HepG2 (cell line): Measurements from ENCODE around the gene TM2D3. TPM values are rescaled to one million over a fixed set of nuclear protein-coding genes. Genes with fewer than 3 reads are reported as not detected.

Source experiments
- FOSL1 ChIP-seq: sonication (generic); formaldehyde crosslinking; IDR thresholded peaks from 2 replicates; pipeline ENCODE4 v1.9.0; 2021; ENCODE audit warnings: missing genetic modification reagents, borderline replicate concordance
- KLF11 ChIP-seq: IDR thresholded peaks from 2 replicates; pipeline ENCODE4 v1.6.1; 2016; ENCODE audit warnings: missing compliant biosample characterization
- KLF13 ChIP-seq: sonication (generic); formaldehyde crosslinking; IDR thresholded peaks from 2 replicates; pipeline ENCODE4 v1.4.0; 2020; ENCODE audit warnings: mild to moderate bottlenecking, missing genetic modification reagents
- KLF16 ChIP-seq, 2 experiments: sonication (generic) in 1 of 2; formaldehyde crosslinking in 1 of 2; IDR thresholded peaks; 2 replicates each; pipeline versions ENCODE4 v1.6.1 to v1.8.0; 2016 to 2023; ENCODE audit warnings: missing genetic modification reagents in 2 of 2, missing compliant biosample characterization in 1 of 2
- KMT2B ChIP-seq: IDR thresholded peaks from 2 replicates; pipeline ENCODE4 v1.6.1; 2016; ENCODE audit warnings: missing genetic modification reagents, missing compliant biosample characterization
- MEIS1 ChIP-seq: sonication (generic); formaldehyde crosslinking; IDR thresholded peaks from 2 replicates; pipeline ENCODE4 v1.9.0; 2021; ENCODE audit warnings: mild to moderate bottlenecking, missing genetic modification reagents, moderate library complexity, borderline replicate concordance
- MIXL1 ChIP-seq: IDR thresholded peaks from 2 replicates; pipeline ENCODE4 v1.6.1; 2016
- MTA3 ChIP-seq: sonication (generic); formaldehyde crosslinking; IDR thresholded peaks from 2 replicates; pipeline ENCODE4 v1.4.0; 2020; ENCODE audit warnings: missing genetic modification reagents
- NR1H2 ChIP-seq: sonication (generic); formaldehyde crosslinking; IDR thresholded peaks from 2 replicates; pipeline ENCODE4 v1.8.1; 2022; ENCODE audit warnings: low read depth, missing genetic modification reagents, borderline replicate concordance
- RARA ChIP-seq: IDR thresholded peaks from 2 replicates; pipeline ENCODE4 v1.6.1; 2016; ENCODE audit warnings: missing genetic modification reagents, missing compliant biosample characterization
- TARDBP ChIP-seq: sonication (generic); formaldehyde crosslinking; IDR thresholded peaks from 2 replicates; pipeline ENCODE4 v1.8.0; 2022; ENCODE audit warnings: mild to moderate bottlenecking, missing genetic modification reagents
- ZBTB7A ChIP-seq: sonication (generic); formaldehyde crosslinking; IDR thresholded peaks from 2 replicates; pipeline ENCODE4 v1.8.0; 2022; ENCODE audit warnings: mild to moderate bottlenecking, missing genetic modification reagents
- ZNF550 ChIP-seq: sonication (generic); formaldehyde crosslinking; IDR thresholded peaks from 2 replicates; pipeline ENCODE4 v1.4.0; 2020; ENCODE audit warnings: mild to moderate bottlenecking, missing genetic modification reagents, borderline replicate concordance
- ZNF614 ChIP-seq: IDR thresholded peaks from 2 replicates; pipeline ENCODE4 v1.6.1; 2018; ENCODE audit warnings: missing biosample characterization, missing genetic modification reagents, inconsistent platforms, borderline replicate concordance
- ZNF850 ChIP-seq: sonication (generic); formaldehyde crosslinking; conservative IDR thresholded peaks from 2 replicates; pipeline ENCODE4 v1.9.0; 2021; ENCODE audit warnings: mild to moderate bottlenecking, missing genetic modification reagents
- polyA plus RNA-seq, 8 experiments: library from polyadenylated mRNA; depleted of rRNA in 3 of 8; stranded (reverse) in 7 of 8; unstranded in 1 of 8; fragments of >200 nt; fragmentation: Illumina TruSeq in 4 of 8; extraction: Trizol in 4 of 8; gene quantifications; 2 replicates each; pipeline versions ENCODE4 v1.2.1 to v1.2.3, GENCODE V29; 2011 to 2016; ENCODE audit warnings: low read depth in 4 of 8, missing spikeins in 1 of 8, mixed read lengths in 1 of 8; ENCODE audit not compliant: insufficient read depth in 1 of 8
- total RNA-seq, 5 experiments: library from RNA; depleted of rRNA; stranded (reverse); fragments of >200 nt; fragmentation: Illumina TruSeq; extraction: Trizol; gene quantifications; 2 replicates each; pipeline ENCODE4 v1.2.3, GENCODE V29; 2016; ENCODE audit warnings: low read depth in 1 of 5
- TF ChIP-seq, protein P1 (sequence below): sonication (generic); formaldehyde crosslinking; IDR thresholded peaks from 2 replicates; pipeline ENCODE4 v1.9.0; 2022; ENCODE audit warnings: missing genetic modification reagents, mild to moderate bottlenecking, borderline replicate concordance
- TF ChIP-seq, protein P2 (sequence below): sonication (generic); formaldehyde crosslinking; IDR thresholded peaks from 2 replicates; pipeline ENCODE4 v1.4.0; 2020; ENCODE audit warnings: mild to moderate bottlenecking, missing genetic modification reagents
- TF ChIP-seq, protein P3 (sequence below): sonication (generic); formaldehyde crosslinking; IDR thresholded peaks from 2 replicates; pipeline ENCODE4 v1.4.0; 2020; ENCODE audit warnings: missing genetic modification reagents
- TF ChIP-seq, protein P4 (sequence below): sonication (generic); formaldehyde crosslinking; IDR thresholded peaks from 2 replicates; pipeline ENCODE4 v1.9.0; 2021; ENCODE audit warnings: missing genetic modification reagents, borderline replicate concordance

TM2D3 gene
- total and polyA plus RNA-seq, 2 of the 13 experiments (the other 11 are each of a cell fraction or from before 2014, with no cell fraction given): 31.1 to 72.7 TPM

DNA sequence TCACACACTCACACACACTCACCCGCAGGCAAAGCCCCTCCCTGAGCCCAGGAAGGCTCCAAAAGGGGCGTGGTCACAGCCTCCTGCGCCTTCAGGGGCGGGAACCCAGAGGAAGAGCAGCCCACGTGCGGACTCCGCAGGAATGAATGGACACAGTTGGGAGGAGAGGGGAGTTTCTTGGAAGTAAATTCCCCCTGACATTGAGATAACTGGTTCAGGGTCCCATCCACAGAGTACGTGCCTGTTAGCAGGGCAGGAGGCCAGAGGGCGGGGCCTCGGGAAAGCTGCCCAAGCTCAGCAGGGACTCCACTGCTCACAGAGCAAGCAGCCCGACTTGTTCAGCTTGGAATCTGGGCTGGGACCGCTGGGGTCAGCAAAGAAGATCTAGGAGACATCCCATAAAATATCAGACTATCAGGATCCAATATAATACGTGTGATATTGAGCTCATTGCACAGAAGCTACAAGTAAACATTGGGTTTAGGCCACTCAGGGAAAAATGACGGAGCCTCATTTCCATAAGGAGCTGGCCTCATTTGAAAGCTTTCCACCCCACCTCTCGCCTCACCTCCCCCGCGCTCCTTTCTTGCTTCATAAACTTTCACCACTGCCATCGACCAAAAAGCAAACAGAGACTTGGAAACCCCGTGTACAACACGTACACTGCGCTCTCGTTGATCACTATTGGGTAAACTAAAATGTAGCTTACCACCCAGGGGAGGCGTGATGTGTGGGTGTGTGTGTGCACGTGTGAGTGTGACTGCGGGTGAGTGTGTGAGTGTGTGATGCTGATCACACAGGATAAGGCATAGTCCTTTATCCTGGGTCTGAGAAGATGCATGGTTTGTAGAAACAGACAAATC lies 36.0 kb downstream of the TM2D3 start (continued):
- TF ChIP-seq, protein P1, sequence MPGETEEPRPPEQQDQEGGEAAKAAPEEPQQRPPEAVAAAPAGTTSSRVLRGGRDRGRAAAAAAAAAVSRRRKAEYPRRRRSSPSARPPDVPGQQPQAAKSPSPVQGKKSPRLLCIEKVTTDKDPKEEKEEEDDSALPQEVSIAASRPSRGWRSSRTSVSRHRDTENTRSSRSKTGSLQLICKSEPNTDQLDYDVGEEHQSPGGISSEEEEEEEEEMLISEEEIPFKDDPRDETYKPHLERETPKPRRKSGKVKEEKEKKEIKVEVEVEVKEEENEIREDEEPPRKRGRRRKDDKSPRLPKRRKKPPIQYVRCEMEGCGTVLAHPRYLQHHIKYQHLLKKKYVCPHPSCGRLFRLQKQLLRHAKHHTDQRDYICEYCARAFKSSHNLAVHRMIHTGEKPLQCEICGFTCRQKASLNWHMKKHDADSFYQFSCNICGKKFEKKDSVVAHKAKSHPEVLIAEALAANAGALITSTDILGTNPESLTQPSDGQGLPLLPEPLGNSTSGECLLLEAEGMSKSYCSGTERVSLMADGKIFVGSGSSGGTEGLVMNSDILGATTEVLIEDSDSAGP (CRISPR knock-in tag): peak; percentile 53
- TF ChIP-seq FOSL1 (CRISPR knock-in tag): no peak
- TF ChIP-seq MIXL1 (CRISPR knock-in tag): peak; percentile 61
- TF ChIP-seq, protein P2, sequence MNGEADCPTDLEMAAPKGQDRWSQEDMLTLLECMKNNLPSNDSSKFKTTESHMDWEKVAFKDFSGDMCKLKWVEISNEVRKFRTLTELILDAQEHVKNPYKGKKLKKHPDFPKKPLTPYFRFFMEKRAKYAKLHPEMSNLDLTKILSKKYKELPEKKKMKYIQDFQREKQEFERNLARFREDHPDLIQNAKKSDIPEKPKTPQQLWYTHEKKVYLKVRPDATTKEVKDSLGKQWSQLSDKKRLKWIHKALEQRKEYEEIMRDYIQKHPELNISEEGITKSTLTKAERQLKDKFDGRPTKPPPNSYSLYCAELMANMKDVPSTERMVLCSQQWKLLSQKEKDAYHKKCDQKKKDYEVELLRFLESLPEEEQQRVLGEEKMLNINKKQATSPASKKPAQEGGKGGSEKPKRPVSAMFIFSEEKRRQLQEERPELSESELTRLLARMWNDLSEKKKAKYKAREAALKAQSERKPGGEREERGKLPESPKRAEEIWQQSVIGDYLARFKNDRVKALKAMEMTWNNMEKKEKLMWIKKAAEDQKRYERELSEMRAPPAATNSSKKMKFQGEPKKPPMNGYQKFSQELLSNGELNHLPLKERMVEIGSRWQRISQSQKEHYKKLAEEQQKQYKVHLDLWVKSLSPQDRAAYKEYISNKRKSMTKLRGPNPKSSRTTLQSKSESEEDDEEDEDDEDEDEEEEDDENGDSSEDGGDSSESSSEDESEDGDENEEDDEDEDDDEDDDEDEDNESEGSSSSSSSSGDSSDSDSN (CRISPR knock-in tag): peak; percentile 26; the same call in 1 of the 2 replicates
- TF ChIP-seq ZNF850 (CRISPR knock-in tag): no peak
- TF ChIP-seq RARA (CRISPR knock-in tag): peak; percentile 55
- no peak for TF ChIP-seq ZNF614 (CRISPR knock-in tag)
- TF ChIP-seq KLF11 (CRISPR knock-in tag): no peak; the same call in 1 of the 2 replicates
- peak; percentile 80; the same call in 1 of the 2 replicates for TF ChIP-seq ZBTB7A (CRISPR knock-in tag)
- TF ChIP-seq KLF16 (CRISPR knock-in tag; IDR thresholded peaks at IDR 0.05): no peak
- no peak for TF ChIP-seq KLF13 (CRISPR knock-in tag)
- TF ChIP-seq MEIS1 (CRISPR knock-in tag): no peak
- TF ChIP-seq ZNF550 (CRISPR knock-in tag): no peak
- TF ChIP-seq, protein P3, sequence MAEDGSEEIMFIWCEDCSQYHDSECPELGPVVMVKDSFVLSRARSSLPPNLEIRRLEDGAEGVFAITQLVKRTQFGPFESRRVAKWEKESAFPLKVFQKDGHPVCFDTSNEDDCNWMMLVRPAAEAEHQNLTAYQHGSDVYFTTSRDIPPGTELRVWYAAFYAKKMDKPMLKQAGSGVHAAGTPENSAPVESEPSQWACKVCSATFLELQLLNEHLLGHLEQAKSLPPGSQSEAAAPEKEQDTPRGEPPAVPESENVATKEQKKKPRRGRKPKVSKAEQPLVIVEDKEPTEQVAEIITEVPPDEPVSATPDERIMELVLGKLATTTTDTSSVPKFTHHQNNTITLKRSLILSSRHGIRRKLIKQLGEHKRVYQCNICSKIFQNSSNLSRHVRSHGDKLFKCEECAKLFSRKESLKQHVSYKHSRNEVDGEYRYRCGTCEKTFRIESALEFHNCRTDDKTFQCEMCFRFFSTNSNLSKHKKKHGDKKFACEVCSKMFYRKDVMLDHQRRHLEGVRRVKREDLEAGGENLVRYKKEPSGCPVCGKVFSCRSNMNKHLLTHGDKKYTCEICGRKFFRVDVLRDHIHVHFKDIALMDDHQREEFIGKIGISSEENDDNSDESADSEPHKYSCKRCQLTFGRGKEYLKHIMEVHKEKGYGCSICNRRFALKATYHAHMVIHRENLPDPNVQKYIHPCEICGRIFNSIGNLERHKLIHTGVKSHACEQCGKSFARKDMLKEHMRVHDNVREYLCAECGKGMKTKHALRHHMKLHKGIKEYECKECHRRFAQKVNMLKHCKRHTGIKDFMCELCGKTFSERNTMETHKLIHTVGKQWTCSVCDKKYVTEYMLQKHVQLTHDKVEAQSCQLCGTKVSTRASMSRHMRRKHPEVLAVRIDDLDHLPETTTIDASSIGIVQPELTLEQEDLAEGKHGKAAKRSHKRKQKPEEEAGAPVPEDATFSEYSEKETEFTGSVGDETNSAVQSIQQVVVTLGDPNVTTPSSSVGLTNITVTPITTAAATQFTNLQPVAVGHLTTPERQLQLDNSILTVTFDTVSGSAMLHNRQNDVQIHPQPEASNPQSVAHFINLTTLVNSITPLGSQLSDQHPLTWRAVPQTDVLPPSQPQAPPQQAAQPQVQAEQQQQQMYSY (CRISPR knock-in tag): no peak
- peak; percentile 50; the same call in 1 of the 2 replicates for TF ChIP-seq TARDBP (CRISPR knock-in tag)
- no peak for TF ChIP-seq NR1H2 (CRISPR knock-in tag)
- TF ChIP-seq, protein P4, sequence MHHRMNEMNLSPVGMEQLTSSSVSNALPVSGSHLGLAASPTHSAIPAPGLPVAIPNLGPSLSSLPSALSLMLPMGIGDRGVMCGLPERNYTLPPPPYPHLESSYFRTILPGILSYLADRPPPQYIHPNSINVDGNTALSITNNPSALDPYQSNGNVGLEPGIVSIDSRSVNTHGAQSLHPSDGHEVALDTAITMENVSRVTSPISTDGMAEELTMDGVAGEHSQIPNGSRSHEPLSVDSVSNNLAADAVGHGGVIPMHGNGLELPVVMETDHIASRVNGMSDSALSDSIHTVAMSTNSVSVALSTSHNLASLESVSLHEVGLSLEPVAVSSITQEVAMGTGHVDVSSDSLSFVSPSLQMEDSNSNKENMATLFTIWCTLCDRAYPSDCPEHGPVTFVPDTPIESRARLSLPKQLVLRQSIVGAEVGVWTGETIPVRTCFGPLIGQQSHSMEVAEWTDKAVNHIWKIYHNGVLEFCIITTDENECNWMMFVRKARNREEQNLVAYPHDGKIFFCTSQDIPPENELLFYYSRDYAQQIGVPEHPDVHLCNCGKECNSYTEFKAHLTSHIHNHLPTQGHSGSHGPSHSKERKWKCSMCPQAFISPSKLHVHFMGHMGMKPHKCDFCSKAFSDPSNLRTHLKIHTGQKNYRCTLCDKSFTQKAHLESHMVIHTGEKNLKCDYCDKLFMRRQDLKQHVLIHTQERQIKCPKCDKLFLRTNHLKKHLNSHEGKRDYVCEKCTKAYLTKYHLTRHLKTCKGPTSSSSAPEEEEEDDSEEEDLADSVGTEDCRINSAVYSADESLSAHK (CRISPR knock-in tag): no peak
- peak; percentile 36; the same call in 1 of the 2 replicates for TF ChIP-seq KMT2B
- TF ChIP-seq MTA3 (CRISPR knock-in tag): no peak
